ENCODE data around the gene LRP6. TPM values are rescaled to one million over a fixed set of nuclear protein-coding genes. Genes with fewer than 3 reads are reported as not detected.

Gene LRP6
- total RNA-seq, 2 experiments from 2014 or later: 5.2 to 8.1 TPM

GRCh38 chr12:12229556-12230092, 37.2 kb downstream of the LRP6 start:
- no peak for TF ChIP-seq EZH2phosphoT487 (IDR thresholded peaks at IDR 0.05; ENCODE audit: borderline replicate concordance, low read depth, low read length)
- TF ChIP-seq CTCF (conservative IDR thresholded peaks at IDR 0.05; ENCODE audit: low read length): no peak
- no peak for DNase-seq (ENCODE audit: low spot score)
- Histone ChIP-seq H3K9me3 (ENCODE audit: low read length) (no peaks in the 10 kb centered on the region), H3K4me3 (ENCODE audit: low read depth, low read length, poor library complexity, severe bottlenecking) (no peak overlapping the region), H3K36me3 (ENCODE audit: insufficient read depth, low read length) (no peaks in the 10 kb centered on the region), H3K4me1 (ENCODE audit: insufficient read depth, low read length, poor library complexity, severe bottlenecking) (no peaks in the 10 kb centered on the region), H2AFZ (ENCODE audit: low read length) (no peak overlapping the region), H3K9me2 (ENCODE audit: insufficient read depth, low read length) (no peaks in the 10 kb centered on the region), H3K27ac (ENCODE audit: low read depth, low read length, poor library complexity, severe bottlenecking) (no peak overlapping the region), H4K20me1 (ENCODE audit: insufficient read depth, low read length) (no peaks in the 10 kb centered on the region), H3K4me2 (ENCODE audit: low read length) (no peak overlapping the region), H3K79me2 (ENCODE audit: insufficient read depth, low read depth, low read length) (no peaks in the 10 kb centered on the region)
- intact Hi-C loops (cut with micrococcal nuclease; ENCODE audit: unreplicated experiment): no loop called here
- ChIA-PET POLR2A (interaction anchor here (0.6 kb wide), 1 partner anchor 1312 kb away, joined by 3 read pairs; no protein-coding TSS in a partner anchor), CTCF (ENCODE audit: unreplicated experiment) (no interaction called here)
- BruUV-seq (replicated peaks): no TSS peak

GRCh38 chr12:12228402-12228801, 38.4 kb downstream of the LRP6 start:
- Histone ChIP-seq H3K9me2 (ENCODE audit: insufficient read depth, low read length) (no peaks in the 10 kb centered on the region), H3K27ac (ENCODE audit: low read depth, low read length, poor library complexity, severe bottlenecking) (no peak overlapping the region), H3K4me2 (ENCODE audit: low read length) (no peak overlapping the region), H3K79me2 (ENCODE audit: insufficient read depth, low read depth, low read length) (no peaks in the 10 kb centered on the region), H3K36me3 (ENCODE audit: insufficient read depth, low read length) (no peaks in the 10 kb centered on the region), H3K9me3 (ENCODE audit: low read length) (no peaks in the 10 kb centered on the region), H3K4me3 (ENCODE audit: low read depth, low read length, poor library complexity, severe bottlenecking) (no peak overlapping the region), H2AFZ (ENCODE audit: low read length) (no peak overlapping the region), H3K4me1 (ENCODE audit: insufficient read depth, low read length, poor library complexity, severe bottlenecking) (no peaks in the 10 kb centered on the region), H4K20me1 (ENCODE audit: insufficient read depth, low read length) (no peaks in the 10 kb centered on the region)
- BruUV-seq (replicated peaks): no TSS peak
- TF ChIP-seq CTCF (conservative IDR thresholded peaks at IDR 0.05; ENCODE audit: low read length) (no peak), EZH2phosphoT487 (IDR thresholded peaks at IDR 0.05; ENCODE audit: borderline replicate concordance, low read depth, low read length) (no peak)
- DNase-seq (ENCODE audit: low spot score): no peak
- CTCF ChIA-PET (ENCODE audit: unreplicated experiment): no interaction called here
- intact Hi-C loops (cut with micrococcal nuclease; ENCODE audit: unreplicated experiment): no loop called here
- POLR2A ChIA-PET: interaction anchor here (0.7 kb wide), 1 partner anchor 14 kb away, joined by 3 read pairs; no protein-coding TSS in a partner anchor

GRCh38 chr12:12226187-12226586, 40.7 kb downstream of the LRP6 start:
- no peaks in the 10 kb centered on the region for H4K20me1 ChIP-seq (ENCODE audit: insufficient read depth, low read length)
- no TSS peak for BruUV-seq (replicated peaks)
- intact Hi-C loops (cut with micrococcal nuclease; ENCODE audit: unreplicated experiment): no loop called here
- no peaks in the 10 kb centered on the region for H3K4me1 ChIP-seq (ENCODE audit: insufficient read depth, low read length, poor library complexity, severe bottlenecking)
- H3K4me3 ChIP-seq (ENCODE audit: low read depth, low read length, poor library complexity, severe bottlenecking): no peak overlapping the region
- H3K79me2 ChIP-seq (ENCODE audit: insufficient read depth, low read depth, low read length): no peaks in the 10 kb centered on the region
- H3K27ac ChIP-seq (ENCODE audit: low read depth, low read length, poor library complexity, severe bottlenecking): no peak overlapping the region
- TF ChIP-seq CTCF (conservative IDR thresholded peaks at IDR 0.05; ENCODE audit: low read length) (no peak), EZH2phosphoT487 (IDR thresholded peaks at IDR 0.05; ENCODE audit: borderline replicate concordance, low read depth, low read length) (no peak)
- CTCF ChIA-PET (ENCODE audit: unreplicated experiment): no interaction called here
- DNase-seq (ENCODE audit: low spot score): no peak
- POLR2A ChIA-PET: interaction anchor here (0.6 to 0.8 kb wide), 3 partner anchors 14 to 598 kb away, joined by 3 to 4 read pairs (median 3); no protein-coding TSS in a partner anchor
- no peak overlapping the region for H3K4me2 ChIP-seq (ENCODE audit: low read length)
- H3K9me3 ChIP-seq (ENCODE audit: low read length): no peaks in the 10 kb centered on the region
- no peaks in the 10 kb centered on the region for H3K9me2 ChIP-seq (ENCODE audit: insufficient read depth, low read length)
- no peaks in the 10 kb centered on the region for H3K36me3 ChIP-seq (ENCODE audit: insufficient read depth, low read length)
- H2AFZ ChIP-seq (ENCODE audit: low read length): no peak overlapping the region
